ENCODE results near the gene RAPGEF6.

GRCh38 chr5:131466171-131466766 lies 168.8 kb downstream of the RAPGEF6 start:
- TF ChIP-seq CTCF (IDR thresholded peaks at IDR 0.05; ENCODE audit: insufficient read depth, low read length) (no peak), POLR2AphosphoS5 (IDR thresholded peaks at IDR 0.05; ENCODE audit: low read depth) (no peak), GABPA (IDR thresholded peaks at IDR 0.05; ENCODE audit: low read depth) (no peak), REST (IDR thresholded peaks at IDR 0.05; ENCODE audit: insufficient replicate concordance, low read depth) (no peak), SPI1 (IDR thresholded peaks at IDR 0.05; ENCODE audit: borderline replicate concordance, low read depth) (no peak)
